HL-60/S4 (cell line): ENCODE measurements around the gene KRTAP10-3.

Experiments used
- in situ Hi-C: fragments of 300-500 bp; cut with MboI; formaldehyde crosslinking; loops from 2 replicates; pipeline ENCODE4 v1.14.3; 2022; ENCODE audit warnings: low sequenced_read_pairs

The KRTAP10-3 gene

GRCh38 chr21:44530221-44530902 lies 28.2 kb downstream of the KRTAP10-3 start:
- in situ Hi-C loops, result no loop called here

GRCh38 chr21:44529503-44530125 lies 29.0 kb downstream of the KRTAP10-3 start:
- in situ Hi-C loops, result no loop called here

GRCh38 chr21:44529011-44529421 lies 29.6 kb downstream of the KRTAP10-3 start:
- in situ Hi-C loops, result no loop called here

DNA sequence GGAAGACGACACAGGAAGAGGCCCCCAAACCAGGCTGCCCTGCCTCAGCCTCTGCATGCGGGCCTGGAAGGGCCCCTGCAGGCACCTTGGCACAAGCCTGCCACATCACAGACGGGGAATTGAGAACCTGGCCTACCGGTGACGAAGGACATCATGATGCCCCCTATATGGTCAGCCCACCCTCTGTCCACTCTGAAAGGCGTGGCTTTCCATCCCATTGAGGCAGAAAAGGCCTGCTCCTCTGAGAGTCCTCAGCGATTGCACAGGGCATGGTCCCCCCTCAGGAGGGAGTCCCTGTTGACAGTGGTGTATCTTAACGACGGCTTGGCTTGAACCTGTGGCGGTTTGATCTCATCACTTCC lies 30.0 kb downstream of the KRTAP10-3 start:
- in situ Hi-C loops, result no loop called here

DNA sequence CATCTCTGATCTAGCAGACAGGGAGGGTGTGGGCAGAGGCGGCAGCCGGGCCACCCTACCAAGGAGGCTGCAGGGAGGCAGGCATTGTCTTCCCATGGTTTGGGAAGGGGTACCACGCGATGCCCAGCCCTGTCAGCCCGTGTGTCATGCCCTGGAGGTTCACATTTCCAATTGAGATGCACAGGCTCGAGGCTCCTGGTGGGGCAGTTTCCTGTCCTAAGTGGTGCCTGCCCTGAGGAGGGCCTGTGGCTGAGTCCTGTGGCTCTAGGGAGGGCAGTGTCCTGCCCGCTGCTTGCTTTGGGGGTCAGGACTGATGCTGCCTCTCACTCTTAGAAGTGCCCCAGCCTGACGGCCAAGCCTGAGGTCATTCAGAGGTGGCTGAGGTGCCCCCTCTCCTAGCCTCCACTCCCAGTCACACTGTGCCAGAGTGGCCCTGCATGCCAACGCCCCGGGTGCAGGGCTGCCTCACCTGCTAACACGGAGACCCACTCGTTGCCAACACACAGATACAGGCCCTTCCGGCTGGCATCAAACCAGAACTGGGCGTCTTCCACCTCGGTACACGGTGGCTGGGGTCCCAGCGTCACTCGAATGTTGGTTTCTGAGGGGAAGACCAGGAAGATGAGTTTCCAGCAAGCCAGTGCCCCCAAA lies 30.5 kb downstream of the KRTAP10-3 start:
- in situ Hi-C loops, result no loop called here

DNA sequence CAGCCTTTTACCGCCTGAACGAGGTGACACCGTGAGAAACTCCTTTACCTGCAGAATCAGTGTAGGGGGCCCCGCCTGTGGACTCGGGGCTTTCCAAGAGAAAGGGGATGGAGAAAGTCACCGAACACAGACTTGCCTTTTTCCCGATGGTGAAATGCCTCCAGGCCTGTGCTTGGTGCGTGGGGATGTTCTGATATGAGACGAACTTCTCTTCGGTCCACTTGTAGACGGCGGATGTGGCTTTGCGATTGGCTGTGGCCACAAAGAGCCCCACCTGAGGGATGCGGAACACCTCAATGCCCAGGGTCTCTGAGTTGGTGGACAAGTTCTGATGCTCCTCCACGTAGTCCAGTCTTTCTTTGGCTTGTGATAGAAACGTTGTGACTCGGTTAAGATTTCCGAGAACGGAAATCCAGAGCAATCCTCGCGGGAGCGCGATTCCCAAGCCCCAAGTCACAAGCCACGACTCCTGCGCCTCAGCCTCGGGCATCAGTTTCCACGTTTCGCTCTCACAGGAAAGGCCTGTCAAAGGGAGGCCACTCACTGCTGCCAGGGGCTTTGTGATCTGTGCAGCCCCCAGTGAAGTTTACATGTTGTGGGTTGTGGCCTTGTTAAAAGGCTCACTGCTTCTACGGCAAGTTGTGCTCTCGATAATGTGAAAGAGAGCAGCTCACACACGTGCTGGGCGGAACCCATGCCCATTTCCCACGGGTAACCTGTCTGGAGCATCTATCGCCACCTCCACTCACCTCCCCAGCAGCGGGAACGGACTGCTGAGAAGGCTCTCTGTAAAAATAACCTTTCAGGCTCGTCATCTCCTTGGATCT lies 31.2 kb downstream of the KRTAP10-3 start:
- in situ Hi-C loops, result no loop called here

DNA sequence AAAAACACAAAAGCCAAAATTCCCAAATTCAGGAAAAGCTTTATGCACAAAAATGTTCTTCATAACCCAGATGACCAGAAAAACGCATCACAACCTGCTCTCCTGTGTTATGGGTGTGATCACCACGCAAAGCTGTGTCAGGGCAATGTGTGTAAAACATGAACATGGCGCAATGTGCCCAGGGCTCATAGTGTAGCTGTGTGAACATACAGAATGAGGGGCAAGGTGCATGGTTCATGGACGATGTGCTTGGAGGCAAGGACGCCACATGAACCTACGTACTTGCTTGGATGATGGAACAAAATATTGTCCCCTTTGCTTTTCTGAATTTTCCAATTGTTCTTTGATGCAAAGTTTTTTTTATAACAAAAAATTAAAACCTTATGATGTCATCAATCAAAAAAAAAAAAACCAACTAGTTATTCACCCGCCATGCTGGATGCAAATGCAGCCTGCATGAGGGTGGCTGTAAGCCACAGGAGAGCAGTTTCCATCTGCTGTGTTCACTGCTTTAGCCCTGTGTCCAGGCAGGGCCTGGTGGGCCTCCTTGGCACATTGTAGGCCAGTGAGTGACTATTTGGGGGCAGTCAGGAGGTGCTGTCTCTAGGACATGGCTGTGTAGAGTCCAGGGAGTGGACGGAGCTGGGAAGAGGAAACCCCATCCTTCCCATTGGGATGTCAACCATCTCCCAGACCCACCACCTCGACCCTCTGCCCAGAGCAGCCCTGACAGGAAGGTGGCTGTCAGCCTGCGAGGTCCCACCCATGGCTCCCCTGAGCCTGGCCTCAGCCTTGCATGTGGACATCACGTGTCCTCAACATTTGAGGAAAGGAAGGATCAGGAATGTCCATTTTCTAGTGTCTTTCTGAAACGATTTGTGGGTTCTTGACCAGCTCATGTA lies 32.2 kb downstream of the KRTAP10-3 start:
- in situ Hi-C loops, result no loop called here

DNA sequence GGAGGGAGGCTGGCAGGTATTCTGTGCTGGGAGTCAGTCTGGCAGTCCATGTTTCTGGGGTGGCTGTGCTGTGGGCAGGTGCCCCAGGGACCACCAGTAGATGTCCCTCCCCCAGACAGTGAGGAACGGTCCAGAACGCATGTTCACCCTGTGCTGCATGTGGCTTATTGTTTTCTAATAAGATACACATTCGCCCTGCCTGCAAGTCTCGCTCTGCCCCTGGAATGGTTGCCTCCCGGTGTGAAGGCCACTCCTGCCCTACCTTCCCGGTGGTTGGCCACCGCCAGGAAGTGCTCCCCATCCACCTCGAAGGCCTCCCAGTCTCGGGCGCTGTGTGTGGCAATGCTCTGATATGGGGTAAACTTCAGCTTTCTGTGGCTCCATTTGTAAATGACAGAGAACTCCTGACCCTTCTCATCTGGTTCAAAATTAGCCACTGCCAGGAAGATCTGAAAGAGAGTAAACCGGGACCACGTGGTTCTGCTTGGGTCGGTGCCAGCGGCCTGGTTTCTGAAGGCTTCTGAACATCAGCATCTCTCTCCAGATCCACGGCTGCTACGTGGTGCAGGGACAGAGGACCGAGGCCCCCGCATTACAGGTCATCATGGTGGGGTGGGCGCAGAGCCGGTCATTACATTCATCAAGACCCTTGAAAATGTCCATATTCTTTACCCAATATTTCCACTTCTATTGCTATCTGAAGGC lies 33.1 kb downstream of the KRTAP10-3 start:
- in situ Hi-C loops, result no loop called here

DNA sequence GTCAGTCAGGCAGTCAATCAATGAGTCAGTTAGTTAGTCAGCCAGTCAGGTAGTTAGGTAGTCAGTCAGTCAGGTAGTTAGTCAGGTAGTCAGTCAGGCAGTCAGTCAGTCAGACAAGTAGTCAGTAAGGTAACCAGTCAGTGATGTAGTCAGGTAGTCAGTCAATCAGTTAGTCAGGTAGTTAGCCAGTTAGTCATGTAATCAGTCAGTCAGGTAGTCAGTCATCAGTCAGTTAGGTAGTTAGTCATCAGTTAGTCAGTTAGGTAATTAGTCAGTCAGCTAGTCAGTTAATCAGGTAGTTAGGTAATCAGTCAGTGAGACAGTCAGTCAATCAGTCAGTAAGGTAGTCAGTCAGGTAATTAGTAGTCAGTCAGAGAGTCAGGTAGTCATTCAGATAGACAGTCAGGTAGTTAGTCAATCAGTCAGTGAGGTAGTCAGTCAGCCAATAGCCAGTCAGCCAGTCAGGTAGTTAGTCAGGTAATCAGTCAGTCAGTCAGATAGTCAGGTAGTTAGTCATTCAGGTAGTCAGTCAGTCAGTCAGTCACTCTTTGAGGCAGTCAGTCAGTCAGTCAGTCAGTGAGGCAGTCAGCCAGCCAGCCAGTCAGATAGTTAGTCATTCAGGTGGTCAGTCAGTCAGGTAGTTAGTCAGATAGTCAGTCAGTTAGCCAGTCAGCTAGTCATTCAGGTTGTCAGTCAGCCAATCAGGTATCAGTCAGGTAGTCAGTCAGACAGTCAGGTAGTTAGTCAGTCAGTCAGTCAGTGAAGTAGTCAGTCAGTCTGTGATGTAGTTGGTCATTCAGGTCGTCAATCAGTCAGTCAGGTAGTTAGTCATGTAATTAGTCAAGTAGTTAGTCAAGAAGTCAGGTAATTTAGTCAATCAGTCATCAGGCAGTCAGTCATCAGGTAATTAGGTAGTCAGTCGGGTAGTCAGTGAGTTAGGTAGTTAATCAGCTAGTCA lies 33.9 kb downstream of the KRTAP10-3 start:
- in situ Hi-C loops, result loop anchor here (25.0 kb wide), 1 partner anchor 413 kb away; the partner anchor contains the start of gene SLX9

DNA sequence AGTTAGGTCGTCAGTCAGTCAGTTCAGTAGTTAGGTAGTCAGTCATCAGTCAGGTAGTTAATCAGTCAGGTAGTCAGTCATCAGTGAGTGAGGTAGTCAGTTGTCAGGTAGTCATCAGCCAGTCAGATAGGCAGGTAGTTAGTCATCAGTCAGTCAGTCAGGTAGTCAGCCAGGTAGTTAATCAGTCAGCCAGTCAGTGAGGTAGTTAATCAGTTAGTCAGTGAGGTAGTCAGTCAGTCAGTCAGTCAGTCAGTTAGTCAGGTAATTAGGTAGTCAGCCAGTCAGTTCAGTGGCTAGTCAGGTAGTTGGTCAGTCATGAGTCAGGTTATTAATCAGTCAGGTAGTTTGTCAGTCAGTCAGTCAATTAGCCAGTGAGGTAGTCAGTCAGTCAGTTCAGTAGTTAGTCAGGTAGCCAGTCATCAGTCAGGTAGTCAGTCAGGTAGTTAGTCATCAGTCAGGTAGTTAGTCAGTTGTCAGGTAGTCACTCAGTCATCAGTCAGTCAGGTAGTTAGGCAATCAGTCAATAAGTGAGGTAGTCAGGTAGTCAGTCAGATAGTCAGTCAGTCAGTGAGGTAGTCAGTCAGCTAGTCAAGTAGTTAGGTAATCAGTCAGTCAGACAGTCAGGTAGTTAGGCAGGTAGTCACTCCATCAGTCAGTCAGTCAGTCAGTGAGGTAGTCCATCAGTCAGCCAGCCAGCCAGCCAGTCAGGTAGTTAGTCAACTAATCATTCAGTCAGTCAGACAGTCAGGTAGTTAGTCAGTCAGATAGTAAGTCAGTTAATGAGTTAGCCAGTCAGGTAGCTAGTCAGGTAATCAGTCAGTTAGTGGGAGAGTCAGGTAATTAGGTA lies 34.8 kb downstream of the KRTAP10-3 start:
- in situ Hi-C loops, result loop anchor here (25.0 kb wide), 1 partner anchor 414 kb away; the partner anchor contains the start of gene SLX9

GRCh38 chr21:44522753-44523204 lies 35.8 kb downstream of the KRTAP10-3 start:
- in situ Hi-C loops, result loop anchor here (25.0 kb wide), 1 partner anchor 415 kb away; the partner anchor contains the start of gene SLX9

GRCh38 chr21:44521928-44522752 lies 36.5 kb downstream of the KRTAP10-3 start:
- in situ Hi-C loops, result loop anchor here (25.0 kb wide), 1 partner anchor 415 kb away; the partner anchor contains the start of gene SLX9

- in situ Hi-C loops, result loop anchor here (25.0 kb wide), 1 partner anchor 416 kb away; the partner anchor contains the start of gene SLX9
These were observed 37.2 kb downstream of the KRTAP10-3 start for GRCh38 chr21:44521301-44521927.

- in situ Hi-C loops, result loop anchor here (25.0 kb wide), 1 partner anchor 417 kb away; the partner anchor contains the start of gene SLX9
These were observed 38.0 kb downstream of the KRTAP10-3 start for GRCh38 chr21:44520326-44521300.
